Pancreas (tissue), 10 donors: ENCODE results near the gene TP53I13. TPM values are rescaled to one million over a fixed set of nuclear protein-coding genes. Genes with fewer than 3 reads are reported as not detected.

Source experiments
- ATAC-seq, 4 donors: fragments of 200-7000 bp; cut with Tn5 transposase; one replicate each; pipeline versions ENCODE4 v1.8.0 to v1.9.1; 2020; ENCODE audit warnings: mild to moderate bottlenecking in 4 of 4, moderate library complexity in 4 of 4
- DNase-seq, 6 donors: peaks; one replicate each; pipeline ENCODE4 v3.0.0-alpha.2; 2020
- FAIRE-seq: peaks from 2 replicates; lab custom pipeline; 2012; peaks lifted over from hg19 to GRCh38; lab: Jason Lieb, UNC
- H3K27ac ChIP-seq, 4 donors: fragments of 200-600 bp; sonication (generic); 1 replicate in 3 of 4; 2 replicates in 1 of 4; pipeline versions ENCODE4 v1.5.0 to v1.8.0; 2020
- H3K27me3 ChIP-seq, 4 donors: fragments of 200-600 bp; one replicate each; pipeline ENCODE4 v1.8.0; 2021
- H3K36me3 ChIP-seq, 3 donors: fragments of 200-600 bp; sonication (generic) in 1 of 3; one replicate each; pipeline versions ENCODE4 v1.5.0 to v1.8.0; 2020 to 2021
- H3K4me1 ChIP-seq, 3 donors: fragments of 200-600 bp; one replicate each; pipeline ENCODE4 v1.8.0; 2021
- H3K4me3 ChIP-seq, 4 donors: fragments of 200-600 bp; sonication (generic) in 2 of 4; one replicate each; pipeline versions ENCODE4 v1.5.0 to v1.8.0; 2020 to 2021
- H3K9me3 ChIP-seq, 4 donors: fragments of 200-600 bp; one replicate each; pipeline ENCODE4 v1.8.0; 2021
- CTCF ChIP-seq, 4 donors: fragments of 200-600 bp; sonication (generic) in 3 of 4; IDR thresholded peaks; one replicate each; pipeline versions ENCODE4 v1.5.0 to v1.8.0; 2021; ENCODE audit warnings: antibody characterized with exemption in 4 of 4
- WGBS, 2 donors: extraction: QIAGEN DNeasy Blood & Tissue Kit; methylation state at CpG; one replicate each; pipeline ENCODE4 v1.1.7; 2013; 5-methylcytosine and 5-hydroxymethylcytosine counted together
- intact Hi-C, 3 donors: fragments of 100-400 bp; cut with DNase I; formaldehyde crosslinking; loops; one replicate each; pipeline versions ENCODE4 v1.11.1 to v1.14.2; 2022
- polyA plus RNA-seq, 2 donors: library from polyadenylated mRNA; stranded (reverse); fragments of 200-250 nt; gene quantifications; one replicate each; pipeline ENCODE4 v1.2.3, GENCODE V29; 2013
- total RNA-seq, 6 donors: library from RNA; stranded (reverse); fragmentation: NEBNext Ultra II Directional in 4 of 6; extraction: Animal tissue kit (Norgen Biotek cat#: 25700) in 4 of 6; gene quantifications; one replicate each; pipeline versions ENCODE4 v1.2.1 to v1.2.4, GENCODE V29; 2021 to 2023
- donor health status: healthy with polysubstance abuse.
- donor health status: DM: no; HTN: no; CAD: no; lungs with moderate emphysema.
- donor health status: DM: no; HTN: no; CAD: no.
- donor health status: control.
- donor health status: control.
- donor health status: Bipolar disorder and iron deficiency.
- donor health status: DM: yes; HTN: yes; CAD: no.
- donor health status: DM: no; HTN: no; CAD: no.
- donor health status: DM: no; HTN: no; CAD: no.
- donor health status: DM: yes; HTN: yes; CAD: no.

TP53I13 gene
- total and polyA plus RNA-seq, 8 donors, result 16.5 to 176 (median 23.5) TPM

DNA sequence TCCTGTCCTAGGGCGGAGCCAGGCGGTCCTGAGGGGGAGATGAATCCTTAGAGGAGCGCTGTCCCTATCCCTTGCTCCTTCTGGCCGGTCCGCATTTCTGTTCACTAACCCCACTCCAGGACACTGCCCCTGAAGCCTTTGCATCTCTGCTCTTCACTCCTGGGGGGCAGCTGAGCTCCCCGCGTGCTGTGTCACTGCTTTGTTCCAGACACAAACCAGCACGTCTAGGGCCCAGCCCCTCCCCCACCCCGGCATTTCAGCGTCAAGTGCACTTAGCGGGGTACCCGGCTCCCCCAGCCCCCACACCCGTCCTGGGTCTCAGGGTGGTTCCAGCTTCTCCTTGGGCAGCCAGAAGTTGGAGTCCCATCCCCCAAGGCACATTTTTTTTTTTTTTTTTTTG, 45.4 kb downstream of the TP53I13 start:
- H3K27me3 ChIP-seq, result no peaks in the 10 kb centered on the region
- DNase-seq (peak in 2 of 6 donors; percentile 16 to 45), ATAC-seq (no peak), FAIRE-seq (no peak)
- peaks cover 15 to 25% (median 25%) of the 10 kb centered on the region in 3 donors for H3K4me1 ChIP-seq
- H3K4me3 ChIP-seq, result peak overlapping the region in 2 of 4 donors; percentile 23 to 45
- 11 to 14% methylated on average over 13 of the region's 13 CpGs for WGBS, 2 donors
- H3K27ac ChIP-seq, result no peak overlapping the region
- H3K36me3 ChIP-seq, result no peaks in the 10 kb centered on the region
- no peaks in the 10 kb centered on the region for H3K9me3 ChIP-seq
- intact Hi-C loops, result no loop called here
- TF ChIP-seq CTCF (IDR thresholded peaks at IDR 0.05), result no peak

DNA sequence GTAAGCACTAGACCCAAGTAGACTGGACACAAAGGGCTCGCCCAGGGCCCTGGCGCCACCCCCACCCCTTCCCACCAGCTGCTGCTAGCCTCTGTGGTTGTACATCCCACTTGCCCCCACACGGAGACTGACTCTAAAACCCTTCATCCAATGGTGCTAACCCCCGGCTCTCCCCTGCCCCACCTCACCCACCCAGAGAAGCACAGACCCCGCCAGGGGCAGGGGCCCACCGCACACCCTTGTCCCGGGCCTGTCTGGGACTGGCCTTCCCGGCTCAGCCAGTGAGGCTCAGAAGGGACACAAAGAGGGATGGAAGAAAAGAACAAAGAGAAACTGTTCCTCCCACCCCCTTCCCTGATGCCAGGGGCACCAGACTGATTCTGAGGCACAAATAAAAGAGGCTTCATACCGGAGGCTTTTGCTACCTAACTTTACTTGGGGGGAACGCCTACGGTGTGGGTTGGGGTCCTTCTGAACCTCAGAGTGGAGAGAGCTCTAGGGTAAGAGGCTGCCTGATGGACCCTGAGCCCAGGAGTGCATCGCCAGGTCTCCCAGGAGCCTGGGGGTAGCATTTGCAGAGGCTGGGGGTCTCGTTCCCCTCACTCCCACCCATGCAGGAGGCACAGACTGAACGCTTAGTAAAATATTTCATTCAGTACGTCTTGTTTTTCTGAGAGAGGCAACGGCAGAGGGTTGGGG, 46.0 kb downstream of the TP53I13 start:
- no peak for FAIRE-seq
- DNase-seq, result peak in 3 of 6 donors; percentile 15 to 56 (median 30)
- H3K27me3 ChIP-seq, result no peaks in the 10 kb centered on the region
- intact Hi-C loops, result no loop called here
- TF ChIP-seq CTCF (IDR thresholded peaks at IDR 0.05), result no peak
- peaks cover 15 to 25% (median 25%) of the 10 kb centered on the region in 3 donors for H3K4me1 ChIP-seq
- no peak overlapping the region for H3K27ac ChIP-seq
- WGBS, 2 donors, result 32 to 38% methylated on average over 16 of the region's 16 CpGs
- H3K9me3 ChIP-seq, result no peaks in the 10 kb centered on the region
- no peaks in the 10 kb centered on the region for H3K36me3 ChIP-seq
- no peak overlapping the region for H3K4me3 ChIP-seq
- ATAC-seq, result no peak

- H3K27me3 ChIP-seq, result no peaks in the 10 kb centered on the region
- H3K9me3 ChIP-seq, result no peaks in the 10 kb centered on the region
- DNase-seq, result peak in 1 of 6 donors; percentile 58
- H3K4me1 ChIP-seq, result peaks cover 15 to 25% (median 25%) of the 10 kb centered on the region in 3 donors
- peak overlapping the region in 2 of 4 donors; percentile 22 to 42 for H3K4me3 ChIP-seq
- ATAC-seq, result no peak
- intact Hi-C loops, result no loop called here
- no peak overlapping the region for H3K27ac ChIP-seq
- no peak for TF ChIP-seq CTCF (IDR thresholded peaks at IDR 0.05)
- H3K36me3 ChIP-seq, result no peaks in the 10 kb centered on the region
- no peak for FAIRE-seq
- 8 to 15% methylated on average over 15 of the region's 15 CpGs for WGBS, 2 donors
Measured at GRCh38 chr17:29615048-29615385, 46.5 kb downstream of the TP53I13 start.

- DNase-seq (peak; percentile 68 to 90 (median 86)), FAIRE-seq (no peak), ATAC-seq (peak; percentile 72 to 80 (median 78))
- Histone ChIP-seq H3K27ac (no peak overlapping the region), H3K27me3 (no peaks in the 10 kb centered on the region), H3K36me3 (no peaks in the 10 kb centered on the region), H3K4me1 (peaks cover 15 to 25% (median 25%) of the 10 kb centered on the region in 3 donors), H3K4me3 (peak overlapping the region; percentile 8 to 42 (median 18)), H3K9me3 (no peaks in the 10 kb centered on the region)
- intact Hi-C loops, result no loop called here
- WGBS, 2 donors, result 3 to 4% methylated on average over 63 to 74 of the region's 74 CpGs
- no peak for TF ChIP-seq CTCF (IDR thresholded peaks at IDR 0.05)
Measured at GRCh38 chr17:29615492-29616299, 47.2 kb downstream of the TP53I13 start.
